H9 (cell line): ENCODE data around the gene SLC25A19. TPM values are rescaled to one million over a fixed set of nuclear protein-coding genes. Genes with fewer than 3 reads are reported as not detected.

Experiments used
- DNase-seq: peaks from one replicate; pipeline ENCODE4 v3.0.0-alpha.2; 2017
- H2AFZ ChIP-seq: one replicate; pipeline ENCODE4 v1.6.1; 2013; ENCODE audit warnings: mild to moderate bottlenecking, low read length, control low read depth, moderate library complexity
- H2AK5ac ChIP-seq: 2 replicates; pipeline ENCODE4 v1.6.1; 2013; ENCODE audit warnings: low read length, control low read depth, mixed read lengths; ENCODE audit not compliant: insufficient read length
- H2BK120ac ChIP-seq: one replicate; pipeline ENCODE4 v1.6.1; 2013; ENCODE audit warnings: low read depth, mild to moderate bottlenecking, low read length, control low read depth, inconsistent platforms; ENCODE audit not compliant: poor library complexity, severe bottlenecking
- H2BK12ac ChIP-seq: 2 replicates; pipeline ENCODE4 v1.6.1; 2013; ENCODE audit warnings: low read length, control low read depth, mixed read lengths, low read depth; ENCODE audit not compliant: insufficient read length
- H2BK15ac ChIP-seq: 2 replicates; pipeline ENCODE4 v1.6.1; 2013; ENCODE audit warnings: low read depth, low read length, control low read depth
- H2BK20ac ChIP-seq: one replicate; pipeline ENCODE4 v1.6.1; 2013; ENCODE audit warnings: low read depth, mild to moderate bottlenecking, low read length, control low read depth, inconsistent platforms; ENCODE audit not compliant: poor library complexity, severe bottlenecking
- H2BK5ac ChIP-seq: 2 replicates; pipeline ENCODE4 v1.6.1; 2013; ENCODE audit warnings: low read length, control low read depth, mixed read lengths; ENCODE audit not compliant: insufficient read length
- H3K14ac ChIP-seq: 2 replicates; pipeline ENCODE4 v1.6.1; 2013; ENCODE audit warnings: low read length, control low read depth; ENCODE audit not compliant: insufficient read depth
- H3K18ac ChIP-seq: 2 replicates; pipeline ENCODE4 v1.6.1; 2013; ENCODE audit warnings: low read depth, mild to moderate bottlenecking, mixed read lengths, low read length, control low read depth; ENCODE audit not compliant: insufficient read length
- H3K23ac ChIP-seq: 2 replicates; pipeline ENCODE4 v1.6.1; 2013; ENCODE audit warnings: low read length, control low read depth, mixed read lengths, low read depth; ENCODE audit not compliant: insufficient read length
- H3K23me2 ChIP-seq: 2 replicates; pipeline ENCODE4 v1.6.1; 2013; ENCODE audit warnings: low read depth, mild to moderate bottlenecking, mixed read lengths, low read length, control low read depth; ENCODE audit not compliant: insufficient read length, poor library complexity, severe bottlenecking
- H3K27ac ChIP-seq: 2 replicates; pipeline ENCODE4 v1.5.1; 2013; ENCODE audit warnings: low read length, control low read depth, mixed read lengths, low read depth; ENCODE audit not compliant: insufficient read length
- H3K27me3 ChIP-seq: 2 replicates; pipeline ENCODE4 v1.6.1; 2013; ENCODE audit warnings: low read length, control low read depth, inconsistent platforms; ENCODE audit not compliant: insufficient read depth
- H3K4ac ChIP-seq: 2 replicates; pipeline ENCODE4 v1.6.1; 2013; ENCODE audit warnings: low read depth, mild to moderate bottlenecking, control low read depth, inconsistent platforms, low read length, moderate library complexity
- H3K4me1 ChIP-seq: 2 replicates; pipeline ENCODE4 v1.6.1; 2013; ENCODE audit warnings: low read length, control low read depth, inconsistent platforms; ENCODE audit not compliant: insufficient read depth
- H3K4me2 ChIP-seq: 2 replicates; pipeline ENCODE4 v1.6.1; 2013; ENCODE audit warnings: low read length, control low read depth, mixed read lengths; ENCODE audit not compliant: insufficient read length, insufficient read depth
- H3K56ac ChIP-seq: 2 replicates; pipeline ENCODE4 v1.6.1; 2013; ENCODE audit warnings: low read depth, mild to moderate bottlenecking, mixed read lengths, low read length, control low read depth; ENCODE audit not compliant: insufficient read length
- H3K79me1 ChIP-seq: 2 replicates; pipeline ENCODE4 v1.6.1; 2013; ENCODE audit warnings: low read depth, mild to moderate bottlenecking, moderate library complexity, low read length, control low read depth, inconsistent platforms; ENCODE audit not compliant: insufficient read depth, poor library complexity, severe bottlenecking
- H3K79me2 ChIP-seq: 2 replicates; pipeline ENCODE4 v1.6.1; 2013; ENCODE audit warnings: low read length, control low read depth, inconsistent platforms; ENCODE audit not compliant: insufficient read depth
- H3K9ac ChIP-seq: 2 replicates; pipeline ENCODE4 v1.6.1; 2013; ENCODE audit warnings: low read length, control low read depth, mixed read lengths; ENCODE audit not compliant: insufficient read length; ENCODE audit errors: extremely low read depth
- H3K9me3 ChIP-seq: one replicate; pipeline ENCODE4 v1.6.1; 2013; ENCODE audit warnings: low read depth, low read length, inconsistent platforms; ENCODE audit not compliant: control insufficient read depth
- H3T11ph ChIP-seq: one replicate; pipeline ENCODE4 v1.6.1; 2013; ENCODE audit warnings: mild to moderate bottlenecking, low read length, control low read depth, inconsistent platforms
- H4K20me1 ChIP-seq: one replicate; pipeline ENCODE4 v1.6.1; 2013; ENCODE audit not compliant: control insufficient read depth, insufficient read length, insufficient read depth
- H4K5ac ChIP-seq: 2 replicates; pipeline ENCODE4 v1.6.1; 2013; ENCODE audit warnings: low read depth, mild to moderate bottlenecking, mixed read lengths, low read length, control low read depth; ENCODE audit not compliant: insufficient read length
- H4K8ac ChIP-seq: replicated peaks from 2 replicates; pipeline ENCODE4 v1.6.1; 2013; ENCODE audit warnings: low read length, control low read depth, mixed read lengths, low read depth; ENCODE audit not compliant: insufficient read length
- H4K91ac ChIP-seq: 2 replicates; pipeline ENCODE4 v1.6.1; 2013; ENCODE audit warnings: low read depth, mild to moderate bottlenecking, moderate library complexity, mixed read lengths, low read length, control low read depth; ENCODE audit not compliant: insufficient read length
- H3K27ac Mint-ChIP-seq, 3 experiments: 2 replicates in 2 of 3; 3 replicates in 1 of 3; pipeline ENCODE4 v1.8.0; 2020 to 2021; ENCODE audit warnings: mixed read lengths in 3 of 3, mild to moderate bottlenecking in 1 of 3, moderate library complexity in 1 of 3
- H3K27me3 Mint-ChIP-seq: 2 replicates; pipeline ENCODE4 v1.8.0; 2021; ENCODE audit warnings: low read depth, mild to moderate bottlenecking, moderate library complexity, mixed read lengths
- H3K36me3 Mint-ChIP-seq, 3 experiments: 2 replicates in 2 of 3; 3 replicates in 1 of 3; pipeline ENCODE4 v1.8.0; 2020 to 2021; ENCODE audit warnings: low read depth in 3 of 3, mixed read lengths in 3 of 3; ENCODE audit not compliant: insufficient read depth in 1 of 3
- H3K4me1 Mint-ChIP-seq, 2 experiments: 2 replicates each; pipeline ENCODE4 v1.8.0; 2020; ENCODE audit warnings: mixed read lengths in 2 of 2
- H3K4me3 Mint-ChIP-seq, 2 experiments: 2 replicates in 1 of 2; 3 replicates in 1 of 2; pipeline ENCODE4 v1.8.0; 2020 to 2021; ENCODE audit warnings: mild to moderate bottlenecking in 2 of 2, mixed read lengths in 2 of 2, moderate library complexity in 1 of 2
- H3K9me3 Mint-ChIP-seq, 2 experiments: 2 replicates in 1 of 2; 3 replicates in 1 of 2; pipeline ENCODE4 v1.8.0; 2020; ENCODE audit warnings: mild to moderate bottlenecking in 2 of 2, mixed read lengths in 2 of 2, moderate library complexity in 1 of 2
- CTCF ChIP-seq: fragments of 200-600 bp; sonication (generic); conservative IDR thresholded peaks from 3 replicates; pipeline ENCODE4 v1.8.0; 2021; ENCODE audit warnings: antibody characterized with exemption, mild to moderate bottlenecking
- WGBS: extraction: QIAGEN DNeasy Blood & Tissue Kit; methylation state at CpG from one replicate; pipeline ENCODE4 v1.1.7; 2013; ENCODE audit warnings: missing lambda C conversion rate, low lambda C conversion rate, mixed read lengths; ENCODE audit not compliant: insufficient read length; ENCODE audit errors: extremely low coverage; 5-methylcytosine and 5-hydroxymethylcytosine counted together
- total RNA-seq: library from RNA; stranded (reverse); gene quantifications from 2 replicates; pipeline ENCODE4 v1.2.1, GENCODE V29; 2021

The SLC25A19 gene
- total RNA-seq, 1 experiment from 2014 or later, result 24.2 TPM

GRCh38 chr17:75238684-75239191, 50.5 kb downstream of the SLC25A19 start:
- Histone ChIP-seq H3K4me1 (no peaks in the 10 kb centered on the region), H3K56ac (no peak overlapping the region), H3K23me2 (no peaks in the 10 kb centered on the region), H2AFZ (no peak overlapping the region), H2AK5ac (no peak overlapping the region), H3K4me2 (no peak overlapping the region), H2BK5ac (no peak overlapping the region), H3K9me3 (no peaks in the 10 kb centered on the region), H3K27ac (no peak overlapping the region), H3K79me2 (no peaks in the 10 kb centered on the region), H2BK120ac (no peak overlapping the region), H2BK12ac (no peak overlapping the region), H2BK15ac (no peak overlapping the region), H3K9ac (no peak overlapping the region), H4K8ac (no peak overlapping the region), H3K14ac (no peak overlapping the region), H3T11ph (no peak overlapping the region), H4K20me1 (peaks cover 4% of the 10 kb centered on the region), H4K5ac (no peak overlapping the region), H4K91ac (no peak overlapping the region), H3K23ac (no peak overlapping the region), H2BK20ac (no peak overlapping the region), H3K4ac (no peak overlapping the region), H3K79me1 (no peaks in the 10 kb centered on the region), H3K27me3 (no peaks in the 10 kb centered on the region), H3K18ac (no peak overlapping the region)
- H3K36me3 Mint-ChIP-seq, result peaks cover 36 to 87% (median 79%) of the 10 kb centered on the region in 3 experiments; a peak in 6 of 7 replicates
- H3K27ac Mint-ChIP-seq, result peak overlapping the region in 2 of 3 experiments; percentile 91 to 92; a peak in 4 of 7 replicates
- no peaks in the 10 kb centered on the region for H3K9me3 Mint-ChIP-seq
- peak; percentile 85 for DNase-seq
- H3K4me3 Mint-ChIP-seq, result peak overlapping the region in 1 of 2 experiments; percentile 19; a peak in 2 of 5 replicates
- no CpG with 5 or more reads among the region's 13 CpGs for WGBS
- peak; percentile 85 for TF ChIP-seq CTCF
- peaks cover 8 to 15% of the 10 kb centered on the region in 2 experiments for H3K4me1 Mint-ChIP-seq
- no peaks in the 10 kb centered on the region for H3K27me3 Mint-ChIP-seq
